ENCODE data around the gene BTN2A1.

DNA sequence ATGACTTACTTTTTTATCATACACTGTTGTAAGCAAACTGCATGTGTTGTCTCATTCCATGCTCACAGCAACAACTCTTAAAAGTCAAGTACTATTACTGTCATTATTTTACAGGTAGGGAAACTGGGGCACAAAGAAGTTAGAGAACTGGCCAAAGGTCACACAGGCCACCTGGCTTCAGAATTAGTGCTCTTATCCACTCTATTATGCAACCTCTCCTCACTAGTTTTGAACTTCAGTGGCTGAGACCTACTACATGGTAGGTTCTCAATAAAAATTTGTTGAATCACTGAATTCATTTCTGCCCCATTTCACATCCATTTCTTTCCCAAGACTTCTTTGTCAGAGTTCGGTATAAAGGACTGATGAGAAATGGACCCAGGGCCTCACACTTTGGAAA, 19.8 kb upstream of the BTN2A1 start:
- no peak for TF ChIP-seq FOXP2 (optimal IDR thresholded peaks at IDR 0.05; ENCODE audit: control extremely low read depth, extremely low read length, insufficient read depth)
- TF ChIP-seq EZH2 (IDR thresholded peaks at IDR 0.05), result no peak
